ENCODE measurements around the gene TRAPPC10. TPM values are rescaled to one million over a fixed set of nuclear protein-coding genes. Genes with fewer than 3 reads are reported as not detected.

The TRAPPC10 gene
- total RNA-seq, 6 experiments from 2014 or later: 15.4 to 25.6 (median 18.4) TPM

- Histone ChIP-seq H3K4me1 (no peaks in the 10 kb centered on the region), H3K27me3 (no peaks in the 10 kb centered on the region), H3K9me3 (no peaks in the 10 kb centered on the region), H3K36me3 (no peaks in the 10 kb centered on the region), H3K27ac (no peak overlapping the region), H3K4me3 (no peak overlapping the region)
- intact Hi-C loops (cut with DNase I): no loop called here
- TF ChIP-seq POLR2A (IDR thresholded peaks at IDR 0.05) (no peak), CTCF (IDR thresholded peaks at IDR 0.05) (no peak)
- WGBS (ENCODE audit: insufficient coverage, low coverage, low lambda C conversion rate, missing lambda C conversion rate): 54% methylated on average over 7 of the region's 11 CpGs
- peak in 1 of 3 donors; percentile 40 for DNase-seq
- ATAC-seq: peak in 2 of 4 donors; percentile 22 to 31
Observed at GRCh38 chr21:43994085-43994484, 18.0 kb upstream of the TRAPPC10 start.

GRCh38 chr21:43994646-43995045, 17.5 kb upstream of the TRAPPC10 start:
- no peak for ATAC-seq
- 90% methylated on average over 2 of the region's 9 CpGs for WGBS (ENCODE audit: insufficient coverage, low coverage, low lambda C conversion rate, missing lambda C conversion rate)

GRCh38 chr21:43995521-43996105, 16.5 kb upstream of the TRAPPC10 start:
- DNase-seq (peak in 1 of 3 donors; percentile 26), ATAC-seq (no peak)
- 76% methylated on average over 2 of the region's 18 CpGs for WGBS (ENCODE audit: insufficient coverage, low coverage, low lambda C conversion rate, missing lambda C conversion rate)
- H3K9me3 ChIP-seq: no peaks in the 10 kb centered on the region
- TF ChIP-seq POLR2A (IDR thresholded peaks at IDR 0.05) (no peak), CTCF (IDR thresholded peaks at IDR 0.05) (no peak)
- H3K27me3 ChIP-seq: no peaks in the 10 kb centered on the region
- H3K27ac ChIP-seq: no peak overlapping the region
- no peak overlapping the region for H3K4me3 ChIP-seq
- H3K36me3 ChIP-seq: no peaks in the 10 kb centered on the region
- no peaks in the 10 kb centered on the region for H3K4me1 ChIP-seq
- intact Hi-C loops (cut with DNase I): no loop called here

More at GRCh38 chr21:43994646-43995045, 17.5 kb upstream of the TRAPPC10 start:
- Histone ChIP-seq H3K9me3 (no peaks in the 10 kb centered on the region), H3K27me3 (no peaks in the 10 kb centered on the region), H3K27ac (no peak overlapping the region), H3K4me3 (no peak overlapping the region), H3K4me1 (no peaks in the 10 kb centered on the region), H3K36me3 (no peaks in the 10 kb centered on the region)
- DNase-seq: peak in 1 of 3 donors; percentile 40
- TF ChIP-seq POLR2A (IDR thresholded peaks at IDR 0.05): no peak
- no peak for TF ChIP-seq CTCF (IDR thresholded peaks at IDR 0.05)
- intact Hi-C loops (cut with DNase I): no loop called here

GRCh38 chr21:43997766-43998742, 14.1 kb upstream of the TRAPPC10 start:
- no peaks in the 10 kb centered on the region for H3K27me3 ChIP-seq
- WGBS (ENCODE audit: insufficient coverage, low coverage, low lambda C conversion rate, missing lambda C conversion rate): 82% methylated on average over 4 of the region's 5 CpGs
- no peak overlapping the region for H3K27ac ChIP-seq
- H3K9me3 ChIP-seq: no peaks in the 10 kb centered on the region
- no peaks in the 10 kb centered on the region for H3K4me1 ChIP-seq
- TF ChIP-seq POLR2A (IDR thresholded peaks at IDR 0.05) (no peak), CTCF (IDR thresholded peaks at IDR 0.05) (no peak)
- no peaks in the 10 kb centered on the region for H3K36me3 ChIP-seq
- no peak overlapping the region for H3K4me3 ChIP-seq
- intact Hi-C loops (cut with DNase I): no loop called here
- no peak for DNase-seq
- no peak for ATAC-seq
